SKM-1 (cell line): Measurements from ENCODE around the gene DCAF6.
"Not testable (repeated sequence)": the region's sequence is repeated elsewhere in the genome, so short reads cannot be mapped to it uniquely, and the experiment has no call there.

Experiments
- DNase-seq: peaks from one replicate; lab custom pipeline; 2025; ENCODE audit not compliant: unreplicated experiment; lab: John Stamatoyannopoulos, UW

The DCAF6 gene

DNA sequence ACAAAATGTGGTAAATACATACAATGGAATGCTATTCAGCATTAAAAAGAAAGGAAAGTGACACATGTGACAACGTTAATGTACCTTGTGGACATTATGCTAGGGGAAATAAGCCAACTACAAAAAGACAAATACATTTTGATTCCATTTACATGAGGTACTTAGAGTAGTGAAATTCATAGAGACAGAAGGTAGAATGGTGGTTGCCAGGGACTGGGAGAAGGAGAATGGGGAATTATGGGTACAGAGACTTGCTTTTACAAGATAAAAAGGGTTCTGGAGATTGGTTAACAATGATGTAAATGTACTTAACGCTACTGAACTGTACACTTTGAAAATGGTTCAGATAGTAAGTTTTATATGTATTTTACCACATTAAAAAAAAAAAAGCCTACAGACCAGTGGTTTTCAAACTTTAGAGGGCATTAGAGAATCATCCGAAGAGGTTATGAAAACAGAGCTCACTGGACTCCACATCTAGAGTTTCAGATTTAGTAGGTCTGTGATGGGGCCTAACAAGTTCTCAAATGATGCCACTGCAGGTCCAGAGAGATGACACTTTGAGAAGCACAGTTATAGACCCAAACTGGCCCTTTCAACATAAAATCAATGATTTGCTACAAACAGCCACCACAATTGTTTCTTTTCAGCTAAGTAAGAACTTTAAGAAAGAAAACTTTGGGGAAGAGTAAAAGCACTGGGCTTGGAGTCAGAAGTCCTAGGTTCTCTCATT, 13.0 kb upstream of the DCAF6 start:
- no peak for DNase-seq

DNA sequence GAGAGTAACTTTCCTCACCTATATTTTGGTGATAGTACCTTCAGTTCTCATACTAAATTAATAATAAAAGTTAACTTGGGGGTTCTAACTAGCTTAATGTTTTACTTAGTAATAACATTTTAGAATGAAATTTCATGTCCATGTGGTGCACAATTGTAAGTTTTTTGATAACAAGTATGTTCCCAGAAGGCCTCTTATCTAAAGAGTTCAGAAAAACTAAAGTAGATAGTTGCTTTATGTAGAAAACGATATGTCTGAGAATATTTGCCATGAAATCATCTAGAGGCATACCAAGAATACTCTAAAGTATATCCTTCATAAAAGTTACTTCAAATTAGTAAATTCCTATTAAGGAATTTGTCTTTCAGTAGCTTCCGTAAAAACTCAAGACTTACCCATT, 12.4 kb upstream of the DCAF6 start:
- DNase-seq = no peak

- DNase-seq = no peak
These were observed 11.8 kb upstream of the DCAF6 start for GRCh38 chr1:167924543-167925231.

- no peak for DNase-seq
These were observed 9.9 kb upstream of the DCAF6 start for GRCh38 chr1:167926486-167926997.

DNA sequence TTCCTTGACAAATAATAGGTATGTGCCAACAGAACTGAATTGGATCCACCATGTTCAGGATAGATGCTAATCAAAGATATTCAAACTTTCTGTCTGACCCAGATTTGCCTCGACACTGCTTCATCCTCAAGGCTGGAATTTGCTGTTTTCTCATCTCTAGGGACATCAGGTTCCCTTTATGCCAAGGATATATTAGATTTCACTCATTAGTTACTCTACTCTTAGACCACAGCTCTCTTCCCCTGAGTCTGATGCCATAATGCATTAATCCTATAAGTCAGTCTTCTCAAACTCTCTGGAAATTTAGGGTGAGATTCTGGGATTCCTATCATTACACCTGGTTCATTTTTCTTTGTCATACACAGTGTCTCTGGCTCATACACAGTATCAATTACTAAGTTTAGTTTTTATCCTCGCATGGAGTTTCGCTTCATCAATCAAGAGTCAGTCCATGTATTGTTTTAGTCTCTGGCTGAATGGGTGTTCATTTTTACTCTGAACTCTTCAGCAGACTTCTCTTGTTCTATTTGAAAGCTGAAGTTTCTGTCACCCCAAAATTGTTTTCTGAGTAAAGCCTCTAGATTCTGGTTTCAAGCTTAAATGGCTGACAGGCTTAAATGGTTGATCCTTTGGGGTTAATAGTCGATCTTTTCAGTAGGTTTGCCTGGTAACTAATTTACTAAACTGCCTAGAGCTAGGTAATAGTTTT, 9.3 kb upstream of the DCAF6 start:
- DNase-seq = no peak

GRCh38 chr1:167928457-167928852, 8.0 kb upstream of the DCAF6 start:
- no peak for DNase-seq

DNA sequence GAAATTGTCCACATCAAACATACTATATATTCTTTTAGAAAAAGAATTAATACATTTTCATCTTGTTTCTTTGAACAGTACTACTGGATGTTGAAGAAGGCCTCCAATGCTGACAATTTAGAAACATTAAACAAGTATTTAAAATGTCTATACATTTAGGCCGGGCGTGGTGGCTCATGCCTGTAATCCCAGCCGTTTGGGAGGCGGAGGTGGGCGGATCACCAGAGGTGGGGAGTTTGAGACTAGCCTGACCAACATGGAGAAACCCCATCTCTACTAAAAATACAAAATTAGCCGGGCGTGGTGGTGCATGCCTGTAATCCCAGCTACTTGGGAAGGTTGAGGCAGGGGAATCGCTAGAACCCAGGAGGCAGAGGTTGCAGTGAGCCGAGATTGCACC, 7.6 kb upstream of the DCAF6 start:
- DNase-seq = not testable (repeated sequence)

- DNase-seq = no peak
These were observed 6.8 kb upstream of the DCAF6 start for GRCh38 chr1:167929725-167930124.

DNA sequence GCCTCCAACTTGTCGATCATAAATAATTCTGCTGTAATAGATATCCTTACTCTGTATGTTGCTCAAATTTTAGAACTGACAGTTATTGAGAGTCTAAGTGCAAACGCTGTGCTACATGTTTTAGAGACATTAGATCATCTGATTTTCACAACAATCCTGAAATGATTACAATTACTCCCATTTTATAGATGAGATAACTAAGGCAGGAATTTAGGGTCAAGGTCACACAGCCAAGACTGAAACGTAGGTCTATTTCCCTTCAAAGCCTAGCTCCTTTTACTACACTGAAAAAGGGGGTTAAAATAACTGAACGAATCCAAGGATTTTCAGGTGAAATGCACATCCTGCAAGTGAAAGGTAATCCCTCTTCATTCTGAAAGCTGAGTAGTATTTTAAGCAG, 2.7 kb upstream of the DCAF6 start:
- no peak for DNase-seq

DNA sequence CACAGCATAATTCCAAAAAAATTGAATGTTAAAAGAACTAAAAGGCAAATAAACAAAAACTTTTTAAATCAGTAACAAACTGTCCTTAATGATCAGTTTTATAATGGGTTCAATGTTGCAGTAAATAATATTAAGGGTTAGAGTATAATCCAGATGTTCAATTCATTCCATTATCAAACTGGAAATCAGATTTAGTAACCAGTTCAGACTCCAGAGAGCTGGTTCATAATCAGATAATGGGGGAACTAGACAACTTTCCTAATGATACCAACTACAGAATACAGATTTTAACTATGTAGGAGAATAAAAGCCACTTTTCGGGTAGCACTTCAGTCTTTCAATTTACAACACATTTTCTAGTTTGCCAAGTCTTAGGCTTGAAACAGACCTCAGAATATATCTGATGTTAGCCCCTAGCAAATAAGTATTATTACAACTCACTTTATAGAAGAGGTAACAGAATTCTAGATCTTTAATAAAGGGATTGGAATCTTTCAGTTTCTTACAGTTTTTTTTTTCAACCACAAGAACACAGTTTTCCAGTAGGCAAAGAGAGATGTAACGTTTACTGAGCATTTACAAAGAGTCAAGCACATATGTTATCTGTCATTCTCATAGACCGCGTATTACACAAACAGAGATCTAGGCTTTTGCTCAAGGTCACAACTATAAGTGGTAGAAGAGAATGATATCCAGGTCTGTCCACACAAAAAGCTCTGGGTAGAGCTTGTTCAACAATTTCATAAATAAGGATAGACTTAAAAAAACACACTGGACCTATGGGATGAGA, 1.9 kb upstream of the DCAF6 start:
- no peak for DNase-seq

DNA sequence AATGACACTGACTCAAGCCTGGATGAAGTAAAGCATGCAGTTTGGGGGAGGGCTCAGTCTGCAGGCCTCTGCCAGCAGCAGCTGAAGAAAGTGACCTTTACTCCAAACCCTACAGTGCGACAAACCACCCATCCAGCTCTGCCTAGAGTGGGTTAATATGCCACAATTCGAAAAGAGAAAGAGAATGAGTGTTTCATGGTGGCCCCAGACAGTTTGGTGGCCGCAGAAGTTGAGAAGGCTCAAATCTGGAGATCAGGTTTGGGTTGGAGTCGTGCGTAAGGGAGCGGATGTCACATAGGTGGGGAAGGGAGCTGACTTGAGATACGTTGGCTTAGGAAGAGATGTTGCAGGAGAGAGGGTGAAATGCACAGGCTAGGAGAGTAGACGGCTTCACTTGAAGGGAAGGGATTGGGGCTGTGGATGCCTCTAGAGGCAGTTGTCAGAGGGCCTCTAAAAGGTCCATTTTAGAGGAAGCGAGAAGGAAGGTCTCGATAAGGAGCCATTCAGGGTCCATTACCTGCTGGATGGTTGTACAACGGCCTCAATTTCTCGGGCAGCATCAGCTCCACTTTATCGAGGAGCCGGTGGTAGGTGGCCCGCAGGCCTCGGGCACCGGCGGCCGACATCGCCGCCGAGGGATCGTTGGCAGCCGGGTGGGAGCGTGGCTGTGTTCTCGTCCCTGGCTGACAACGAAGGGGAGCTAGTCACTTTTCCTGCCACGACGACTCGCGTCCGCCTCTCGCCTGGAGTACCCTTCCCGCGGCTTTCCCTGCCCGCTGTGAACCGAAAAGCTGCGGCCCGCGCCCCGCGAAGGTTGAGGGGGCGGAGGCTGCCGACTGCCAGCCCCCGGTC, 1.0 kb upstream of the DCAF6 start:
- DNase-seq = peak; percentile 41

- DNase-seq = peak; percentile 24
These were observed 636 bp downstream of the DCAF6 start, which contains the start of gene MPC2 for GRCh38 chr1:167936930-167937708. TSS of gene MPC2 (minus strand) at chr1:167937072. CDS start at chr1:167935841, 1,231 bp downstream.

- no peak for DNase-seq
These were observed 1.2 kb downstream of the DCAF6 start for GRCh38 chr1:167937709-167938010.

DNA sequence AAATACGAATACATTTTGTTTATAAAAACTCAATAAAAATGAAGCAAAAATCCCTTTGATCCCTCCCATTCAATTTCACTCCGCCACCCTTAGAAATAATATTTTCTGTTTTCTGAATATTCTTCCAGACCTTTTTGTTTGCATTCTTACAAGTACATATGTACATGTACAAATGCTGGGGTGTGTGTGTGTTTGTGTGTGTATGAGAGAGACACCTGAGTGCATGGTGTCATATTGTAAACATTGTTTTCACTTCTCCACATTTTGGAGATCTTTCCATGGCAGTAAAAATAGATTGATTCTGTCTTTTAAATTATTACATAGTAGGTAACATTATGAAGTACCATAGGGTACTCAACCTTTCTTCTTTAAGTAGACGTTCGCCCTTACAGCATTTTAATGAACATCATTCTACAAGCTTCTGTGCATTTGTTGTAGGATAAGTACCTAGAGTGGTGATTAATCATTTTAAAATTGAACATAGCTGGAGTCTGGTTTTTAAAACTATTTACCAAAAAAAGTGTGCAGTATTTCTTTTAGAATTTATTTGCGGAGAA, 1.7 kb downstream of the DCAF6 start:
- DNase-seq = no peak

DNA sequence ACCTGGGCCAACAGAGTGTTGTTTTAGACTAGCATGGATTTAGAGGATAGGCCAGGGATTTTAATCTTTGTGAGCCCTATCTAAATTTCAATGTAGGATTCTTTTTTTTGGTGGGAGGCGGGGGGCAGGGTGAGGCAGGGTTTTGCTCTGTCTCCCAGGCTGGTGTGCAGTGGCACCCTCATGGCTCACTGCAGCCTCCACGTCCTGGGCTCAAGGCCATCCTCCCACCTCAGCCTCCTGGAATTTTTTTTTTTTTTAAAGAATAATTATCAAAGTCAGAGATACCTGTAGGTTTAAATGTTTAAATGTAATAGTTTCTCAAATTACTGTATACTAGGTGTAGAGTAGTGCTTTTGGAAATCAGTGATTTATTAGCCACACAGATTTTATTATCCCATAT, 3.8 kb downstream of the DCAF6 start:
- no peak for DNase-seq

- no peak for DNase-seq
These were observed 7.1 kb downstream of the DCAF6 start for GRCh38 chr1:167943541-167943940.

GRCh38 chr1:167947733-167948132, 11.2 kb downstream of the DCAF6 start:
- DNase-seq = no peak

- no peak for DNase-seq
These were observed 13.3 kb downstream of the DCAF6 start for GRCh38 chr1:167949785-167950184.

GRCh38 chr1:167950569-167950968, 14.1 kb downstream of the DCAF6 start:
- DNase-seq = no peak
